K562 (cell line): ENCODE results near the gene TEX54. TPM values are rescaled to one million over a fixed set of nuclear protein-coding genes. Genes with fewer than 3 reads are reported as not detected.
A peak's percentile ranks its signal among the peaks of the same experiment; 100 is the strongest.

Experiments used
- ARID3A ChIP-seq: IDR thresholded peaks from 2 replicates; pipeline ENCODE4 v1.6.1; 2012; ENCODE audit warnings: low read depth, low read length, improper control_type of control experiment, borderline replicate concordance
- ASH1L ChIP-seq: fragments of 450-650 bp; IDR thresholded peaks from 2 replicates; pipeline ENCODE4 v1.6.1; 2018; ENCODE audit warnings: borderline replicate concordance, mild to moderate bottlenecking, low read depth; ENCODE audit not compliant: partially characterized antibody
- CHD1 ChIP-seq: fragments of 200-600 bp; sonication (generic); IDR thresholded peaks from one replicate; pipeline ENCODE4 v1.6.1; 2012; ENCODE audit warnings: mild to moderate bottlenecking, moderate library complexity, low read length, inconsistent platforms
- HNRNPL ChIP-seq: fragments of 200-400 bp; formaldehyde crosslinking; IDR thresholded peaks from 2 replicates; pipeline ENCODE4 v1.6.1; 2017; ENCODE audit warnings: low read depth, mild to moderate bottlenecking, low read length
- LCOR ChIP-seq: sonication (generic); formaldehyde crosslinking; IDR thresholded peaks from 2 replicates; pipeline ENCODE4 v1.8.0; 2022; ENCODE audit warnings: mild to moderate bottlenecking, missing genetic modification reagents
- PCBP2 ChIP-seq: fragments of 200-400 bp; formaldehyde crosslinking; IDR thresholded peaks from 2 replicates; pipeline ENCODE4 v1.6.1; 2018; ENCODE audit warnings: low read length, low read depth, mild to moderate bottlenecking, moderate library complexity; ENCODE audit not compliant: poor library complexity, severe bottlenecking
- TCF15 ChIP-seq: fragments of 250-450 bp; sonication (Bioruptor Pico); IDR thresholded peaks from 2 replicates; pipeline ENCODE4 v1.8.0; 2022; ENCODE audit warnings: moderate library complexity, mild to moderate bottlenecking, inconsistent platforms
- THAP12 ChIP-seq: fragments of 250-450 bp; sonication (Bioruptor Pico); IDR thresholded peaks from 2 replicates; pipeline ENCODE4 v1.9.0; 2021; ENCODE audit warnings: mild to moderate bottlenecking, inconsistent platforms
- ZNF232 ChIP-seq: sonication (generic); formaldehyde crosslinking; IDR thresholded peaks from 2 replicates; pipeline ENCODE4 v1.8.0; 2022; ENCODE audit warnings: mild to moderate bottlenecking, missing genetic modification reagents
- ZNF384 ChIP-seq: IDR thresholded peaks from 2 replicates; pipeline ENCODE4 v1.6.1; 2012; ENCODE audit warnings: low read depth, low read length, improper control_type of control experiment
- ZNF583 ChIP-seq: fragments of 250-450 bp; sonication (Bioruptor Pico); IDR thresholded peaks from 2 replicates; pipeline ENCODE4 v1.4.0; 2020
- polyA plus RNA-seq, 8 experiments: library from polyadenylated mRNA; depleted of rRNA in 4 of 8; stranded (reverse) in 5 of 8; unstranded in 3 of 8; fragments of >200 nt; fragmentation: Nextera tagmentation in 2 of 8; fragmentation: Illumina TruSeq in 1 of 8; extraction: Ambion mirVana in 2 of 8; extraction: Trizol in 1 of 8; gene quantifications; 2 replicates each; pipeline versions ENCODE4 v1.2.1 to v1.2.3, GENCODE V29; 2011 to 2014; ENCODE audit warnings: inconsistent platforms in 1 of 8, missing spikeins in 1 of 8
- total RNA-seq, 7 experiments: library from RNA; depleted of rRNA in 6 of 7; stranded (reverse); fragments of >200 nt in 6 of 7; fragmentation: Illumina TruSeq in 2 of 7; extraction: Trizol in 2 of 7; gene quantifications; 2 replicates each; pipeline versions ENCODE4 v1.2.1 to v1.2.3, GENCODE V29; 2011 to 2021; ENCODE audit warnings: low replicate concordance in 1 of 7
- TF ChIP-seq, protein P1 (sequence below): fragments of 250-450 bp; sonication (Bioruptor Pico); IDR thresholded peaks from 2 replicates; pipeline ENCODE4 v1.5.0; 2021; ENCODE audit warnings: mild to moderate bottlenecking, moderate library complexity
- TF ChIP-seq, protein P2 (sequence below): fragments of 250-450 bp; sonication (Bioruptor Pico); IDR thresholded peaks from 2 replicates; pipeline ENCODE4 v1.4.0; 2020; ENCODE audit warnings: mild to moderate bottlenecking, moderate library complexity

The TEX54 gene
- total and polyA plus RNA-seq, 9 of the 15 experiments (the other 6 are each of a cell fraction or from before 2014, with no cell fraction given), result not detected

DNA sequence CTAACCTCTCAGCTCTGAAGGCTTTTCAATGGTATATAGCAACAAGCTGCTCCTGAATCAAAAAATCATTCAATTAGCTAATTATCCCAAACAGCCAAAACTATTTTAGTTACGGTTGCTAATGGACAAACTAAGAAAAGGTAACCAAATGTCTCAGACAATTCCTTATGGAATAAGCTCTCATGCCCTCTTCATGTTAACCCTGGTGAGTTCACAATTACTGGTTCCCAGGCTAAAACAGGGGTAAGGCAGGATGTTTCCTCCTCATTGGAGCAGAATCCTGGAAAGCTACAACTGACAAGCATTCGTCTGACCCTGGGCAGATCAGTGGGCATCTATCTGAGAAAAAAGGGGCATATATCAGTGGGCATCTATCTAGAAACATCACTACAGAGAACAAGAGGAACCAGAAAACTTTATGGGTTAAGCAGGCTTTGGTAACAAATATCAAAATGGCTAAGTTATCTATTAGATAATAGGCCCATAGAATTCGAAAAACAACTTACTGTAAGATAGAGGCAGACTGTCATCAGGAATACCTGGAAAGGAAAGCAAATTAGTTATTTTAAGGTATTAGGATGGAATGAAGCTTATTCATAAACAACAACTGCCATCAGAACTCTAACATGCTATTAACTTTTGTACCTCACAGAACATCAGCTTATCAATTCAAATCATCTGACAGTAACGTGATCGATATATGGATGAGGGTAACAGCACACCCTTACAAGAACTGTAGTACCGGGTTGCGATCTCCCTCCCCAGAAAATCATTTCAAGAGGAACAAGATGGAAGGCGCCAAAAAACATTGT, 21.6 kb upstream of the TEX54 start (continued):
- TF ChIP-seq, protein P1, sequence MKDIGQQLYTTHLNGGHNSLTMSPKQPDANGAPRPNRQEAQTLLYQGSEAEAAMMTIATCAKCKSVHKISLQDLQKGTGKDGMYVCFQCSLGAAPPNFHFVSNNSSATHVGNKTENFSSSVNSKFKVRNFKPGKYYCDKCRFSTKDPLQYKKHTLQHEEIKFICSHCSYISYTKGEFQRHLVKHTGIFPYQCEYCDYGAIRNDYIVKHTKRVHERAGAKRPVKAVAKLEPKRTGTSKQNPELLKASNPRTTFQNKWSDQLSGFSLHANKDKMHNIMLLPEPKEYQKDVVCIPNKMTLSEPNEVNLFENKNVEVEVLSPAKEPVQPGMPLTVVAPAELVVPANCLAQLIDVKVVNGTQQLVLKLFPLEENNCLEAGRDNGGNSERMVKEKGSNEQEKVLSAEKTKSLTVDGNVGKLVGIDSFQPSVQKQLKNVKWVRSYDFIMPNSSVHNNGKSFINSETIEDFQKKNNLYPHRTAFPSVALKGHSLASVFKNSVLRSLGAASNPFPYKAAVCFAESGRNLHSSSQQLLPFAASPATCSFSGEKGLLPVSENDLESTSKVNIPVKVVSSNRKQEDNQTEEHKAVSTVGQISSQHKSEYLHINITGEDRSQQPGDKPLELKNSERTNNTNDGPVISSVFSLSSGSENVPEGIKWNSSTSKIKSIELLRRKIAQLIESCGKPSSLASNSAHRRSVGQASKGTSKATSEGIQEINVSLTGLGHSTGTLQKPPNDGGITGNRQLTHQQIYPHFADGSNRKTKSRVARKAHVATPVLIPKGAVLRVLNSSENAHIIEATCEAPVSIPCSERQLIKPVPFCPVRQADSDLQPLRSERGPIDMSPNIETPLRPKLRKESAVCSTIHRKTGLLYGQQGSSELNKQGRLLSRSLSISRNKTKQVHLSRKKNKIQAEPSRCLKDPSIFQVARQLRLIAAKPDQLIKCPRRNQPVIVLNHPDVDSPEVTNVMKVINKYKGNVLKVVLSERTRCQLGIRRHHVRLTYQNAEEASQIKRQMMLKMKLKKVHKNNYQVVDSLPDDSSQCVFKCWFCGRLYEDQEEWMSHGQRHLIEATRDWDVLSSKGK (CRISPR knock-in tag), result no peak
- TF ChIP-seq ASH1L, result no peak
- TF ChIP-seq ZNF583, result no peak
- TF ChIP-seq THAP12, result no peak
- no peak for TF ChIP-seq ARID3A
- peak; percentile 34 for TF ChIP-seq CHD1
- TF ChIP-seq, protein P2, sequence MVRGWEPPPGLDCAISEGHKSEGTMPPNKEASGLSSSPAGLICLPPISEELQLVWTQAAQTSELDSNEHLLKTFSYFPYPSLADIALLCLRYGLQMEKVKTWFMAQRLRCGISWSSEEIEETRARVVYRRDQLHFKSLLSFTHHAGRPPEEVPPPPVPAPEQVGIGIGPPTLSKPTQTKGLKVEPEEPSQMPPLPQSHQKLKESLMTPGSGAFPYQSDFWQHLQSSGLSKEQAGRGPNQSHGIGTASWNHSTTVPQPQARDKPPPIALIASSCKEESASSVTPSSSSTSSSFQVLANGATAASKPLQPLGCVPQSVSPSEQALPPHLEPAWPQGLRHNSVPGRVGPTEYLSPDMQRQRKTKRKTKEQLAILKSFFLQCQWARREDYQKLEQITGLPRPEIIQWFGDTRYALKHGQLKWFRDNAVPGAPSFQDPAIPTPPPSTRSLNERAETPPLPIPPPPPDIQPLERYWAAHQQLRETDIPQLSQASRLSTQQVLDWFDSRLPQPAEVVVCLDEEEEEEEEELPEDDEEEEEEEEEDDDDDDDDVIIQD (CRISPR knock-in tag), result no peak
- TF ChIP-seq ZNF232 (CRISPR knock-in tag), result 0 out of 2 replicates have a peak, but pooled peaks have one; percentile 24
- no peak for TF ChIP-seq ZNF384
- no peak for TF ChIP-seq PCBP2
- peak; percentile 69; the same call in 1 of the 2 replicates for TF ChIP-seq HNRNPL
- 0 out of 2 replicates have a peak, but pooled peaks have one; percentile 32 for TF ChIP-seq LCOR (CRISPR knock-in tag)
- TF ChIP-seq TCF15, result no peak
